Measurements from ENCODE around the gene MTUS2.

MTUS2 gene

DNA sequence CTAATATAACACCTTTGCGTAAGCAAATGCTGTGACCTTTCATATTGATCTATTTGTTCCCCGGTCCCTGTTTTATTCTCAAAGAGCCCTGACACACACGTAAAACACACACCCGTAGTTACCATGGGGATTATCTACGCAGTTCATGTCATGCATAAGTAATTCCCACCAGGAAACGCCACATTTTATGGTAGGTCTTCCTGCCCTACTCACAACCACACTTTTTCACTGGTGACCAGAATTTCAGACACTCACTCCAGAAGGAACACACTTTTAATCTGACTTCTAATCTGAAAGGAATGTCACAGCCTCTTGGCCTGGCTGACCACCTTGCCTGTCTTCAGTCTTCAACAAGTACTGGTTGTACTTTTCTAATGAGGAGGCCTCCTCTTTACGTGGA lies 728.6 kb downstream of the MTUS2 start:
- DNase-seq (ENCODE audit: low spot score) = no peak

DNA sequence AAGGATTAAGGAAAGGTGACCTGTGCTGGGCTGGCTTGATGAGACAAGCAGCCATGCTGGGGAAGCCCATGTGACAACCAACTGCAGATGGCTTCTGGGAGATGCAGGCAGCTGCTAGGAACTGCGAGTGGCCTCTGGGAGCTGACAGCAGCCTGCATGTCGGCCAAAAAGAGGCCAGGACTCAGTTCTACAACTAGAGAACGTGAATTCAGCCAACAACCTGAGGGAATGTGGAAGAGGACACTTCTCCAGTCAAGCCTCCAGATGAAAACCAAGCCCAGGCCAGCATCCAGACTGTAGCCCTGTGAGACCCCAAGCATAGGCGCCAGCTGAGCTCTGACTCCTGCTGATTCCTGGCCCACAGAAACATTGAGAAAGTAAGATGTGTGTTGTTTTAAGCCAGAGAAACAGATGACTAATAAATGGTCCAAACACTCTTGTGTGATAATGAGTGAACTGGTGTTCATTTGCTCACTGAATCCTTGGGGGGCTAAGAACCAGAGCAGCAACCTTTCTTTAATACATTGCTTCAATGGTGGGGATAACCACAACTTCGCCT lies 730.4 kb downstream of the MTUS2 start:
- no peak for DNase-seq (ENCODE audit: low spot score)

DNA sequence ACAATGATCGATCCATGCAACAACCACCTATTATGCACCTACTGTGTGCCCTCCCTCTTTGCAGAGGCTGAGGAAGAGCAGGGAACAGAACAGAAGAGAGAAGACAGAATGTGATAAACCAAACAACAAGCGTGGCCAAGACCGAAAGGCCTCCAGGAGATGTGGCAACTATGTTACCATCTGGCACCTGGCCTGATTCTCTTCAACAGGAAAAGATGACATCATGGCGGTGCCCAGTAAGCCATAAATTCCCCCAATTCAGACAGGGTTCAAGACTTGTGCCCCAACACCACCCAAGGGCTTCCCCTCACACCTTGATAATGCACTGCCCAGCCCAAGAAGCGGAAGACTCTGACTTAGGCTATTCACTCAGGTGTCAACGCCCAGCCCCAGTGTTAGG lies 731.1 kb downstream of the MTUS2 start:
- no peak for DNase-seq (ENCODE audit: low spot score)

All from Ammon's horn (tissue), 1 donor.